Common myeloid progenitor, CD34-positive (primary cell): Measurements from ENCODE around the gene MSH2.

Experiments used
- CTCF ChIA-PET: fragments of 350-600 bp; sonication (Branson Sonifier 250); formaldehyde crosslinking; loops from one replicate; lab custom pipeline; 2021; ENCODE audit warnings: antibody characterized with exemption; lab: Charles Lee
- POLR2A ChIA-PET: fragments of 350-600 bp; sonication (Branson Sonifier 250); formaldehyde crosslinking; loops from one replicate; lab custom pipeline; 2021; ENCODE audit warnings: antibody characterized with exemption; lab: Charles Lee
- DNase-seq, 3 donors: peaks; one replicate each; pipeline versions ENCODE4 v3.0.0 to v3.0.0-alpha.2; 2013
- H3K27ac ChIP-seq, 2 experiments: 1 replicate in 1 of 2; 2 replicates in 1 of 2; pipeline ENCODE4 v1.7.0; 2013; ENCODE audit warnings: inconsistent platforms in 2 of 2, low read length in 2 of 2, mild to moderate bottlenecking in 2 of 2, low read depth in 1 of 2, moderate library complexity in 1 of 2; ENCODE audit not compliant: severe bottlenecking in 2 of 2, insufficient read depth in 1 of 2, poor library complexity in 1 of 2
- H3K27me3 ChIP-seq, 5 experiments: replicated peaks in 2 of 5; 1 replicate in 3 of 5; 2 replicates in 2 of 5; pipeline versions ENCODE4 v1.6.1 to v1.7.0; 2013; ENCODE audit warnings: low read length in 4 of 5, mild to moderate bottlenecking in 2 of 5, moderate library complexity in 2 of 5, inconsistent platforms in 1 of 5; ENCODE audit not compliant: insufficient read depth in 5 of 5, control insufficient read depth in 4 of 5
- H3K36me3 ChIP-seq, 4 experiments: 1 replicate in 2 of 4; 2 replicates in 2 of 4; pipeline versions ENCODE4 v1.6.1 to v1.7.0; 2013; ENCODE audit warnings: low read length in 3 of 4, control low read depth in 1 of 4, mild to moderate bottlenecking in 1 of 4; ENCODE audit not compliant: control insufficient read depth in 4 of 4, insufficient read depth in 4 of 4
- H3K4me1 ChIP-seq, 4 experiments: 1 replicate in 3 of 4; 2 replicates in 1 of 4; pipeline versions ENCODE4 v1.6.1 to v1.7.1; 2013; ENCODE audit warnings: low read length in 3 of 4, mild to moderate bottlenecking in 3 of 4, control low read depth in 1 of 4, inconsistent platforms in 1 of 4, moderate library complexity in 1 of 4; ENCODE audit not compliant: control insufficient read depth in 4 of 4, insufficient read depth in 4 of 4; ENCODE audit errors: control extremely low read depth in 1 of 4
- H3K4me3 ChIP-seq, 7 experiments: 1 replicate in 4 of 7; 2 replicates in 3 of 7; pipeline versions ENCODE4 v1.5.1 to v1.7.0; 2013; ENCODE audit warnings: mild to moderate bottlenecking in 7 of 7, low read length in 6 of 7, moderate library complexity in 6 of 7, inconsistent platforms in 2 of 7, low read depth in 2 of 7, control low read depth in 1 of 7; ENCODE audit not compliant: insufficient read depth in 4 of 7, control insufficient read depth in 1 of 7; ENCODE audit errors: extremely low read depth in 1 of 7
- H3K9me3 ChIP-seq, 5 experiments: 1 replicate in 4 of 5; 2 replicates in 1 of 5; pipeline versions ENCODE4 v1.6.1 to v1.7.1; 2013; ENCODE audit warnings: low read length in 4 of 5, mild to moderate bottlenecking in 2 of 5, inconsistent platforms in 1 of 5, low read depth in 1 of 5, moderate library complexity in 1 of 5; ENCODE audit not compliant: control insufficient read depth in 4 of 5, insufficient read depth in 2 of 5; ENCODE audit errors: control extremely low read depth in 1 of 5
- WGBS: methylation state at CpG from one replicate; pipeline ENCODE4 v1.1.5; 2013; ENCODE audit not compliant: insufficient coverage; 5-methylcytosine and 5-hydroxymethylcytosine counted together

The MSH2 gene

GRCh38 chr2:47457268-47457667 is 54.3 kb downstream of the MSH2 start:
- CTCF ChIA-PET, result no interaction called here
- Histone ChIP-seq H3K36me3 (peaks cover 3 to 28% (median 18%) of the 10 kb centered on the region in 4 experiments), H3K9me3 (peaks cover 0 to 4% (median 0%) of the 10 kb centered on the region in 5 experiments), H3K27ac (no peak overlapping the region), H3K4me3 (no peak overlapping the region), H3K4me1 (peaks cover 0 to 19% (median 0%) of the 10 kb centered on the region in 4 experiments), H3K27me3 (no peaks in the 10 kb centered on the region)
- WGBS, result 100% methylated on average over 3 of the region's 5 CpGs
- POLR2A ChIA-PET, result no interaction called here
- DNase-seq, result peak in 2 of 3 donors; percentile 8 to 13

- Histone ChIP-seq H3K4me1 (peaks cover 0 to 19% (median 0%) of the 10 kb centered on the region in 4 experiments), H3K27me3 (no peaks in the 10 kb centered on the region), H3K4me3 (no peak overlapping the region), H3K36me3 (peaks cover 6 to 41% (median 21%) of the 10 kb centered on the region in 4 experiments), H3K9me3 (peaks cover 0 to 4% (median 0%) of the 10 kb centered on the region in 5 experiments), H3K27ac (no peak overlapping the region)
- ChIA-PET CTCF (no interaction called here), POLR2A (no interaction called here)
- DNase-seq, result no peak
Observed at GRCh38 chr2:47459021-47459420, 56.1 kb downstream of the MSH2 start.

GRCh38 chr2:47460766-47461165 is 57.8 kb downstream of the MSH2 start:
- ChIA-PET POLR2A (no interaction called here), CTCF (interaction anchor here (0.9 to 1.1 kb wide), 2 partner anchors 24 to 321 kb away, joined by 3 read pairs; no protein-coding TSS in a partner anchor)
- peaks cover 0 to 19% (median 0%) of the 10 kb centered on the region in 4 experiments for H3K4me1 ChIP-seq
- H3K9me3 ChIP-seq, result peaks cover 0 to 4% (median 0%) of the 10 kb centered on the region in 5 experiments
- H3K4me3 ChIP-seq, result no peak overlapping the region
- H3K27me3 ChIP-seq, result no peaks in the 10 kb centered on the region
- H3K27ac ChIP-seq, result no peak overlapping the region
- DNase-seq, result no peak
- peaks cover 4 to 45% (median 26%) of the 10 kb centered on the region in 4 experiments for H3K36me3 ChIP-seq

GRCh38 chr2:47471429-47472116 is 68.6 kb downstream of the MSH2 start:
- WGBS, result 100% methylated on average over 3 of the region's 5 CpGs
- POLR2A ChIA-PET, result no interaction called here

GRCh38 chr2:47479863-47480262 is 76.9 kb downstream of the MSH2 start:
- ChIA-PET CTCF (no interaction called here), POLR2A (no interaction called here)
- H3K27me3 ChIP-seq, result no peaks in the 10 kb centered on the region
- H3K9me3 ChIP-seq, result no peaks in the 10 kb centered on the region
- H3K4me1 ChIP-seq, result no peaks in the 10 kb centered on the region
- WGBS, result 100% methylated on average over 1 of the region's 1 CpG
- DNase-seq, result no peak
- H3K27ac ChIP-seq, result no peak overlapping the region
- peaks cover 22 to 64% (median 35%) of the 10 kb centered on the region in 4 experiments for H3K36me3 ChIP-seq
- no peak overlapping the region for H3K4me3 ChIP-seq

More at GRCh38 chr2:47471429-47472116, 68.6 kb downstream of the MSH2 start:
- CTCF ChIA-PET, result no interaction called here
- no peaks in the 10 kb centered on the region for H3K27me3 ChIP-seq
- DNase-seq, result no peak
- H3K27ac ChIP-seq, result no peak overlapping the region
- no peak overlapping the region for H3K4me3 ChIP-seq
- no peaks in the 10 kb centered on the region for H3K9me3 ChIP-seq
- H3K36me3 ChIP-seq, result peaks cover 17 to 60% (median 43%) of the 10 kb centered on the region in 4 experiments
- no peaks in the 10 kb centered on the region for H3K4me1 ChIP-seq

- POLR2A ChIA-PET, result no interaction called here
- Histone ChIP-seq H3K4me1 (peaks cover 0 to 12% (median 5%) of the 10 kb centered on the region in 4 experiments), H3K36me3 (peaks cover 7 to 38% (median 23%) of the 10 kb centered on the region in 4 experiments), H3K27me3 (no peaks in the 10 kb centered on the region), H3K27ac (no peak overlapping the region), H3K9me3 (no peaks in the 10 kb centered on the region), H3K4me3 (no peak overlapping the region)
- DNase-seq, result no peak
- WGBS, result 97% methylated on average over 7 of the region's 8 CpGs
- CTCF ChIA-PET, result interaction anchor here (1.3 to 1.6 kb wide), 3 partner anchors 9 to 41 kb away, joined by 3 to 5 read pairs (median 3); no protein-coding TSS in a partner anchor
Observed at GRCh38 chr2:47483191-47483590, 80.2 kb downstream of the MSH2 start.

GRCh38 chr2:47484396-47484795 is 81.4 kb downstream of the MSH2 start:
- 100% methylated on average over 1 of the region's 5 CpGs for WGBS
- Histone ChIP-seq H3K4me1 (peaks cover 0 to 12% (median 6%) of the 10 kb centered on the region in 4 experiments), H3K36me3 (peaks cover 7 to 31% (median 19%) of the 10 kb centered on the region in 4 experiments), H3K9me3 (no peaks in the 10 kb centered on the region), H3K27me3 (no peaks in the 10 kb centered on the region), H3K4me3 (no peak overlapping the region), H3K27ac (no peak overlapping the region)
- POLR2A ChIA-PET, result no interaction called here
- CTCF ChIA-PET, result interaction anchor here (1.6 kb wide), 1 partner anchor 9 kb away, joined by 4 read pairs; no protein-coding TSS in a partner anchor
- no peak for DNase-seq
